ENCODE measurements around the gene SF3B3. TPM values are rescaled to one million over a fixed set of nuclear protein-coding genes. Genes with fewer than 3 reads are reported as not detected.

The SF3B3 gene
- polyA plus RNA-seq (2013, experiment 1 of 2): 133 TPM
- 130 TPM for polyA plus RNA-seq (2013, experiment 2 of 2)

DNA sequence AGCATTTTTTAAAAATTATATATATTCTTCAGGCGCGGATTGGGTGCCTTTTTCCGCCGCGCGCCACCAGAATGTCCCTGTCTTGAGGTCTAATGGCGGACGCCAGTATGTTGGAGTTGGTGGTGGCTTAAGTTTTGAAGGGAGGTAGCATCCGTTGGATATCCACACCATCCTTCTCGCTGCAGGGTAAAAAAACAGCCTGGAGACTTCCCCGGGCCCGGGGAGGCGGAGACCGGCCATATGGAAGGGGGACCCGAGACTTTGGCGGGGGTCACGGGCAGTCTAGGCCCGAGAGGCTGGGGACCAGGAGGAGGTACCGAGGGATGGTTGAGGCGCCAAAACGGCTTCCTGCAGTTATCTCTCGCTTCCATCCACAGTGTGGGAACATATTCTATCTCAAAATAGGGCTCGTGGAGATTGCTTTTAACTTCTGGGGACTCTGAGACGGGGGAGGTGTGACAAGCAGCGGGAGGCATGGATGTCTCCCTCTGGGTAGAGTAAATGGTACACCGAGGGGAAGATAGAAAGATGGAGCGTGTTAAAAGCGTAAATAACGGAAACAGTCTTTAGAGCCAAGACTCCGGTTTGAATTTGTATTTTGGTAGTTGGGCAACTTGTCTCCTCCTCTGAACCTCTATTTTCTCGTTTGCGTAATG is at the start of gene SF3B3:
TSS of gene SF3B3 (plus strand) at position 74 of the 656 bp plus-strand sequence. CDS start 2,841 bp downstream, outside the sequence.
- no peak for DNase-seq (ENCODE audit: low spot score)

DNA sequence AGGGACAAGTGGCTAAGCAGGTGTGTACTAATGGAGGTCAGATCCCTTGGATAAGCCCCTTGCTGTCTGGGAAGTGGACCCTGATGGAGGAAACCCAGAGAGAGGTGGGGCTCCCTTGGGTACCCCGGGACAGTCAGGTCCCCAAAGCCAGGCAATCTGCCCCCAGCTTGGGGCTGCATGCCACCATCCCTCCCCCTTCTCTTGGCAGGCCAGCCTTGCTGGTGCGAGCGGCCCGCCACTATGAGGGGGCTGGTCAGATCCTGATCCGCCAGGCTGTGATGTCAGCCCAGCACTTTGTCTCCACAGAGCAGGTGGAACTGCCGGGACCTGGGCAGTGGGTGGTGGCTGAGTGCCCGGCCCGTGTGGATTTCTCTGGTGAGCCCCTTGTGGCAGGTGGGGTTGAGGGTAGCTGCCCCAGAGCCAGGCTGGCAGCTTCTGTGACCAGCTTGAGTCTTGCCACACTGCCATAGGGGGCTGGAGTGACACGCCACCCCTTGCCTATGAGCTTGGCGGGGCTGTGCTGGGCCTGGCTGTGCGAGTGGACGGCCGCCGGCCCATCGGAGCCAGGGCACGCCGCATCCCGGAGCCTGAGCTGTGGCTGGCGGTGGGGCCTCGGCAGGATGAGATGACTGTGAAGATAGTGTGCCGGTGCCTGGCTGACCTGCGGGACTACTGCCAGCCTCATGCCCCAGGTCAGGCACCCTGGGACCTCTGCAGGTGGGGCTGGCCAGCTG is 49.1 kb upstream of the SF3B3 start:
- peak overlapping the region; percentile 38 for H3K14ac ChIP-seq (ENCODE audit: low read length)
- no peak overlapping the region for H4K91ac ChIP-seq (ENCODE audit: low read depth, low read length, poor library complexity)
- H2BK15ac ChIP-seq (ENCODE audit: low read length): no peak overlapping the region
- H3K4me3 ChIP-seq (ENCODE audit: low read length in 2 of 2): no peak overlapping the region
- peaks cover 2% of the 10 kb centered on the region for H3K79me1 ChIP-seq (ENCODE audit: low read depth, low read length)
- H3K27me3 ChIP-seq (ENCODE audit: control insufficient read depth in 3 of 3, insufficient read depth in 3 of 3, low read depth in 1 of 3, low read length in 3 of 3): no peaks in the 10 kb centered on the region
- no peak overlapping the region for H3K27ac ChIP-seq (replicated peaks; ENCODE audit: low read length)
- H3K4me2 ChIP-seq (ENCODE audit: insufficient read depth, low read length, poor library complexity, severe bottlenecking): no peak overlapping the region
- WGBS, 2 donors (ENCODE audit: extremely low coverage in 2 of 2, insufficient read length in 2 of 2, insufficient replicate concordance in 1 of 2): no CpG with 5 or more reads among the region's 22 CpGs
- H2BK12ac ChIP-seq (ENCODE audit: low read length): peak overlapping the region; percentile 84
- H3K36me3 ChIP-seq (replicated peaks in 1 of 2; ENCODE audit: control insufficient read depth in 2 of 2, insufficient read depth in 2 of 2, low read length in 2 of 2): peaks cover 5 to 22% of the 10 kb centered on the region in 2 donors
- no peaks in the 10 kb centered on the region for H3K9me3 ChIP-seq (replicated peaks in 1 of 2; ENCODE audit: control insufficient read depth in 2 of 2, insufficient read depth in 1 of 2, low read depth in 1 of 2, low read length in 2 of 2)
- peak overlapping the region; percentile 55 for H3K23ac ChIP-seq (ENCODE audit: low read depth, low read length, poor library complexity)
- H3K4me1 ChIP-seq (ENCODE audit: control insufficient read depth in 2 of 2, insufficient read depth in 1 of 2, low read depth in 1 of 2, low read length in 2 of 2): peaks cover 4 to 5% of the 10 kb centered on the region in 2 donors
- H3K4ac ChIP-seq (ENCODE audit: low read length): no peak overlapping the region
- H2BK5ac ChIP-seq (ENCODE audit: low read length): peak overlapping the region; percentile 66
- H3K18ac ChIP-seq (ENCODE audit: low read length): peak overlapping the region; percentile 13
- no peak overlapping the region for H4K8ac ChIP-seq (ENCODE audit: low read depth, low read length)
- no peak overlapping the region for H2BK120ac ChIP-seq (ENCODE audit: low read depth, low read length)
- H2AFZ ChIP-seq (ENCODE audit: low read length): no peak overlapping the region
- peak overlapping the region; percentile 30 for H3K9ac ChIP-seq (ENCODE audit: low read depth, low read length, poor library complexity)
- peak overlapping the region; percentile 63 for H2AK5ac ChIP-seq (ENCODE audit: low read depth, low read length)
- DNase-seq (ENCODE audit: low spot score): no peak

More for the DNA sequence above, at the start of gene SF3B3:
- Histone ChIP-seq H3K4ac (ENCODE audit: low read length) (no peak within 1 kb of the TSS), H2BK15ac (ENCODE audit: low read length) (no peak within 1 kb of the TSS), H2BK120ac (ENCODE audit: low read depth, low read length) (no peak within 1 kb of the TSS), H3K4me3 (ENCODE audit: low read length in 2 of 2) (peak within 1 kb of the TSS; percentile 56 to 100), H3K23ac (ENCODE audit: low read depth, low read length, poor library complexity) (peak within 1 kb of the TSS; percentile 51), H3K27ac (replicated peaks; ENCODE audit: low read length) (peak within 1 kb of the TSS; percentile 70), H2BK12ac (ENCODE audit: low read length) (no peak within 1 kb of the TSS), H3K9me3 (replicated peaks in 1 of 2; ENCODE audit: control insufficient read depth in 2 of 2, insufficient read depth in 1 of 2, low read depth in 1 of 2, low read length in 2 of 2) (peaks cover 0 to 2% of the 10 kb centered on the region in 2 donors), H4K8ac (ENCODE audit: low read depth, low read length) (peak within 1 kb of the TSS; percentile 68), H4K91ac (ENCODE audit: low read depth, low read length, poor library complexity) (no peak within 1 kb of the TSS), H2AFZ (ENCODE audit: low read length) (peak within 1 kb of the TSS; percentile 84), H3K18ac (ENCODE audit: low read length) (peak within 1 kb of the TSS; percentile 94), H3K9ac (ENCODE audit: low read depth, low read length, poor library complexity) (peak within 1 kb of the TSS; percentile 90), H3K27me3 (ENCODE audit: control insufficient read depth in 3 of 3, insufficient read depth in 3 of 3, low read depth in 1 of 3, low read length in 3 of 3) (no peaks in the 10 kb centered on the region), H3K14ac (ENCODE audit: low read length) (no peak within 1 kb of the TSS), H2BK5ac (ENCODE audit: low read length) (no peak within 1 kb of the TSS), H2AK5ac (ENCODE audit: low read depth, low read length) (no peak within 1 kb of the TSS), H3K4me2 (ENCODE audit: insufficient read depth, low read length, poor library complexity, severe bottlenecking) (peak within 1 kb of the TSS; percentile 89), H3K79me1 (ENCODE audit: low read depth, low read length) (no peaks in the 10 kb centered on the region), H3K4me1 (ENCODE audit: control insufficient read depth in 2 of 2, insufficient read depth in 1 of 2, low read depth in 1 of 2, low read length in 2 of 2) (peaks cover 13% of the 10 kb centered on the region in 2 donors), H3K36me3 (replicated peaks in 1 of 2; ENCODE audit: control insufficient read depth in 2 of 2, insufficient read depth in 2 of 2, low read length in 2 of 2) (peaks cover 14 to 48% of the 10 kb centered on the region in 2 donors)
- WGBS, 2 donors (ENCODE audit: extremely low coverage in 2 of 2, insufficient read length in 2 of 2, insufficient replicate concordance in 1 of 2): no CpG with 5 or more reads among the region's 32 CpGs

DNA sequence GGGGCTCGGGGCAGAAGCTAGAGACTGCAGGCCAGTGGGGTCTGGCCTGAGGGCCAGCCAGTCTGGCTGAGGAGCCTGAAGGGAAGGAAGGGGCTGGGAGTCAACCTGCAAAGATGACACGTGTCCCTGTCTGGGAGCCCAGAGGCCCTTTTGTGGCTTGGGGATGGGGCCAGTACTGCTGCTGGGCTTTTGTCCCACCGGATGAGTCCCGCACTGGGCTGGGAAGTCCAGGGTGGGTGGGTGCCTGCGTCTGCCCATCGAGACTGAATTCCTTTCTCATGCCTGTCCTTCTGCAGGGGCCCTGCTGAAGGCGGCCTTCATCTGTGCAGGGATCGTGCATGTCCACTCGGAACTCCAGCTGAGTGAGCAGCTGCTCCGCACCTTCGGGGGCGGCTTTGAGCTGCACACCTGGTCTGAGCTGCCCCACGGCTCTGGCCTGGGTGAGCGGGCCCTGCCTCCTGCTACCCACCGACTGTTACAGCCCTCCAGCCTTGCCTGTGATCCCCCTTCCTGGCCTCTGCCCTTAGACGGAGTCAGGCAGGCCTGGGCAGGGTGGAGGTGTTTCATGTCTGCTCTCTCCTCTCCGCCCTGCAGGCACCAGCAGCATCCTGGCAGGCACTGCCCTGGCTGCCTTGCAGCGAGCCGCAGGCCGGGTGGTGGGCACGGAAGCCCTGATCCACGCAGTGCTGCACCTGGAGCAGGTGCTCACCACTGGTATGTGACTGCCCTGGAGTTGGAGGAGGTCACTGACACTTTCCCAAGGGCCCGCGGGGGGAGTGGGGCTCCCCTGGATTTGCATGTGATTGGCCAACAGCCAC is 48.4 kb upstream of the SF3B3 start:
- H2BK5ac ChIP-seq (ENCODE audit: low read length): peak overlapping the region; percentile 82
- H4K8ac ChIP-seq (ENCODE audit: low read depth, low read length): no peak overlapping the region
- H3K18ac ChIP-seq (ENCODE audit: low read length): no peak overlapping the region
- H3K23ac ChIP-seq (ENCODE audit: low read depth, low read length, poor library complexity): peak overlapping the region; percentile 55
- no peak overlapping the region for H2BK120ac ChIP-seq (ENCODE audit: low read depth, low read length)
- H3K4me3 ChIP-seq (ENCODE audit: low read length in 2 of 2): no peak overlapping the region
- H3K4me2 ChIP-seq (ENCODE audit: insufficient read depth, low read length, poor library complexity, severe bottlenecking): no peak overlapping the region
- H3K4ac ChIP-seq (ENCODE audit: low read length): no peak overlapping the region
- H3K9ac ChIP-seq (ENCODE audit: low read depth, low read length, poor library complexity): peak overlapping the region; percentile 81
- H3K79me1 ChIP-seq (ENCODE audit: low read depth, low read length): peaks cover 2% of the 10 kb centered on the region
- H4K91ac ChIP-seq (ENCODE audit: low read depth, low read length, poor library complexity): peak overlapping the region; percentile 43
- peak overlapping the region; percentile 63 for H2AK5ac ChIP-seq (ENCODE audit: low read depth, low read length)
- H3K9me3 ChIP-seq (replicated peaks in 1 of 2; ENCODE audit: control insufficient read depth in 2 of 2, insufficient read depth in 1 of 2, low read depth in 1 of 2, low read length in 2 of 2): no peaks in the 10 kb centered on the region
- WGBS, 2 donors (ENCODE audit: extremely low coverage in 2 of 2, insufficient read length in 2 of 2, insufficient replicate concordance in 1 of 2): no CpG with 5 or more reads among the region's 24 CpGs
- DNase-seq (ENCODE audit: low spot score): no peak
- H3K27ac ChIP-seq (replicated peaks; ENCODE audit: low read length): no peak overlapping the region
- peaks cover 4 to 5% of the 10 kb centered on the region in 2 donors for H3K4me1 ChIP-seq (ENCODE audit: control insufficient read depth in 2 of 2, insufficient read depth in 1 of 2, low read depth in 1 of 2, low read length in 2 of 2)
- peaks cover 9 to 30% of the 10 kb centered on the region in 2 donors for H3K36me3 ChIP-seq (replicated peaks in 1 of 2; ENCODE audit: control insufficient read depth in 2 of 2, insufficient read depth in 2 of 2, low read length in 2 of 2)
- H2BK15ac ChIP-seq (ENCODE audit: low read length): peak overlapping the region; percentile 9
- H3K27me3 ChIP-seq (ENCODE audit: control insufficient read depth in 3 of 3, insufficient read depth in 3 of 3, low read depth in 1 of 3, low read length in 3 of 3): no peaks in the 10 kb centered on the region
- no peak overlapping the region for H2BK12ac ChIP-seq (ENCODE audit: low read length)
- H3K14ac ChIP-seq (ENCODE audit: low read length): peak overlapping the region; percentile 17
- no peak overlapping the region for H2AFZ ChIP-seq (ENCODE audit: low read length)

Data from neuronal stem cell (in vitro differentiated cells).